NCI-H1930 (cell line): ENCODE data around the gene SPNS2.

ENCODE experiments used
- DNase-seq, 2 experiments: peaks; one replicate each; lab custom pipeline; 2025; lab: John Stamatoyannopoulos, UW

SPNS2 gene, protein sequence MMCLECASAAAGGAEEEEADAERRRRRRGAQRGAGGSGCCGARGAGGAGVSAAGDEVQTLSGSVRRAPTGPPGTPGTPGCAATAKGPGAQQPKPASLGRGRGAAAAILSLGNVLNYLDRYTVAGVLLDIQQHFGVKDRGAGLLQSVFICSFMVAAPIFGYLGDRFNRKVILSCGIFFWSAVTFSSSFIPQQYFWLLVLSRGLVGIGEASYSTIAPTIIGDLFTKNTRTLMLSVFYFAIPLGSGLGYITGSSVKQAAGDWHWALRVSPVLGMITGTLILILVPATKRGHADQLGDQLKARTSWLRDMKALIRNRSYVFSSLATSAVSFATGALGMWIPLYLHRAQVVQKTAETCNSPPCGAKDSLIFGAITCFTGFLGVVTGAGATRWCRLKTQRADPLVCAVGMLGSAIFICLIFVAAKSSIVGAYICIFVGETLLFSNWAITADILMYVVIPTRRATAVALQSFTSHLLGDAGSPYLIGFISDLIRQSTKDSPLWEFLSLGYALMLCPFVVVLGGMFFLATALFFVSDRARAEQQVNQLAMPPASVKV

DNA sequence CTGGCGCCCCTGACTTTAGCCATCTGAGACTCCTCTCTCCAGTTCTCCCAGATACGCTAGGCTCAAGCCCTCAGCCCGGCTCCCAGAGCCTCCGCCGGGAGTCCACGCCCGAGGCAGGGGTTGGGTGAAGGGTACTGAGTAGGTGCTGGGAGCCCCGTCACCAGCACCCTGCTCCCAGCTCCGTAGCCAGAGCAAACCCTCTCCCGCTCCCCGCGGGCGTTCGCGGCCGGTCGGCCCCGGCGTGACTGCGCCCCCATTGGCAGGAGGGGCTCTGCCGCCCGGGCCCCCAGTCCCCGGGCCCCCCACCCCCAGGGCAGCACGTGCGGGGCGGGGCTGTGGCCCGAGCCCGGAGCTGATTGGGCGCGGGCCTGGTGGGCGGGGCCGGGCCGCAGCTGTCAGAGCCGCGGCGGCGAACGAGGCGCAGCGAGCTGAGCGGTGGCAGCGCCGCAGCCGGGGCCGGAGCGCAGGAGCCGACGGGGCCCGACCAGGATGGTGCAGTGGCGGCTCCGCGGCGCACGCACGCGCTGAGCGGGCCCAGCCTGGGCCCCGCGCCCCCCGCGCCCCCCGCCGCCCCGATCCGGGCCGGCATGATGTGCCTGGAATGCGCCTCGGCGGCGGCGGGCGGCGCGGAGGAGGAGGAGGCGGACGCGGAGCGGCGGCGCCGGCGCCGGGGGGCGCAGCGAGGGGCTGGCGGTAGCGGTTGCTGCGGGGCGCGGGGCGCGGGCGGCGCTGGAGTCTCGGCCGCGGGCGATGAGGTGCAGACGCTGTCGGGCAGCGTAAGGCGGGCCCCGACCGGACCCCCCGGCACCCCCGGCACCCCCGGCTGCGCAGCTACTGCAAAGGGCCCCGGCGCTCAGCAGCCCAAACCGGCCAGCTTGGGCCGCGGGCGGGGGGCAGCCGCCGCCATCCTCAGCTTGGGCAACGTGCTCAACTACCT is at the start of gene SPNS2:
Gene SPNS2, plus strand, starts transcription at position 421 of the 937 bp plus-strand sequence. Its CDS starts 167 bp downstream, at position 588.
- peak; percentile 51 to 75 for DNase-seq

DNA sequence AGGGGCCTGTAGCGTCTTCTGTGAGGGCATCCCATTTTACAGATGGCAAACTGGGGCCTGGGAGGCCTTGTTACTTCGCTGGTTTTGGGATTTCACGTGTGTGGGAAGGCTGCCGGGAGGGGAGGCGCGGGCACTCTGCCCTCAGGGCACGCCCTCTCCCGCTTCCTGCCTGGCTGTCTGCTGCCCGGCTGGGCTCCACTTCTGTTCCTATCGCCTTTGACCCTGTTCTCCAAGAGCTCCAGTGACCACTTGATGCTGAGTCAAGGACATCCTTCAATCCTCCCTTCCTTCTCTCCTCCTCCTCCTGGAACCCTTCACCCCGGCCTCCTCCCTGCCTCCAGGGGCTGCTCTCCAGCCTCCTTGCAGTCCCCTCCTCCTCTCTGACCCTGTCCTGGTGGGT is 48.9 kb upstream of the SPNS2 start:
- no peak for DNase-seq

DNA sequence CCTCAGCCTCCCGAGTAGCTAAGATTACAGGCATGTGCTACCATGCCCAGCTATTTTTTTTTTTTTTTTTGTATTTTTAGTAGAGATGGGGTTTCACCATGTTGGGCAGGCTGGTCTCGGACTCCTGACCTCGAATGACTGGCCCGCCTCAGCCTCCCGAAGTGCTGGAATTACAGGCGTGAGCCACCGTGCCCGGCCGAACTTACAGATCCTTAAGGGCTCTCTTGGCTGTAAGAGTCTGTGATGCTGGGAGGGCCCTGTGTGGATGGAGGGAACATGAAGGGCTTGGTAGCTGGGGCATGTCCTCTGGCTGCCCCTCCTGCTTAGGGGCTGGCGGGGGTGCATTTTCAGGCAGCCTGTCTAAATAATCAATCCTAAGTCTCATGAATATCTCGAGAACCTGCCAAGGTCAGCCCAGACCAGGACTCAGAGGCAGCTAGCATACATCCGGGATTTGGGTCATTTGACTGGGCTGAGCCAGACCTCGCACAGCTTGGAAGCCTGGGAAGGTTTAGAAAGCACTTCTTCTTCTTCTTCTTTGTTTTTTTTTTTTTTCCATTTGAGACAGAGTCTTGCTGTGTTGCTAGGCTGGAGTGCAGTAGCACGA is 47.9 kb upstream of the SPNS2 start:
- no peak for DNase-seq

DNA sequence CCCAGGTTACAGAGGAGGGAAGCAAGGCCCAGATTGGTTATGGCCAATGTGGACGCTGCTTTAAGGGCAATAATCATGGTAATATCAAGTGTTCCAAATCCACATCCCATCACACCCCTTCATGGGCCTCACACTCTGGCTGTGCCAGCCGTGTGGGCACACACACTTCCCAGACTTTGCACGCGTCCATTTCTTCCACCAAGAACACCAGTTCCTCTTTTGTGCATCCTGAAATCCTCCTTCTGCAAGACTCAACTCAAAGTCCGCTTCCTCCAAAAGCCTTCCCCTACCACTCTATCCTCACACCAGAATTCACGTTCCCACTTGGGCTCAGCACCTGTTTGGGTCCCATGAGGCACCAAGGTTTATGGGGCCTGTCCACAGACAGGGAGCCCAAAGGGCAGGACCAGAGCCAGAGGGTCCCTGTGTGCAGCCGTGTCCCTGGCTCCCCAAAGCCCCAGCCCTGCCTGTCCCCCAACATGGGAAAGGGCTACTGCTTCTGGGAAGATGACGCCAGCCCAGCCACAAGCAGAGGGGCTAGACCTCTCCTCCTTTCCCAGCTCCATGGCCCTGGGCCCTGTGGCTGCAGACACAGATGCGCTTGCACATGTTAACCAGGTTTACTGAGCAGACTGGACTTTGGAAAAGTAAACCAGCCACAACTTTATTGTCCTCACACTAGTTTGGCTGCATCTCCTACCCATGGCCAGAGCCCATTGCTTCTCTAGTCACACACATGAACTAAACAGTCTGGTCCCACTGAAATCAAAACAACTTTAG is 44.7 kb upstream of the SPNS2 start:
- no peak for DNase-seq

DNA sequence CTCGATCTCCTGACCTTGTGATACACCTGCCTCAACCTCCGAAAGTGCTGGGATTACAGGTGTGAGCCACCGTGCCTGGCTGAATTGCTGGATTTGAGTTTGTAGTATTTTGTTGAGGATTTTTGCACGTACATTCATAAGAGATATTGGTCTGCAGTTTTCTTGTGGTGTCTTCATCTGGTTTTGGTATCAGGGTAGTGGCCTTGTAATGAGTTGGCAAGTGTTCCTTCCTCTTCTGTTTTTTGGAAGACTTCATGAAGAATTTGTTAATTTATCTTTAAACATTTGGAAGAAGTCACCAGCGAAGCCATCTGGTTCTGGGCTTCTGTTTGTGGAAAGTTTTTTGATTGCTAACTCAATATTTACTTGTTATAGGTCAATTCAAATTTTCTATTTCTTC is 38.0 kb upstream of the SPNS2 start:
- no peak for DNase-seq

DNA sequence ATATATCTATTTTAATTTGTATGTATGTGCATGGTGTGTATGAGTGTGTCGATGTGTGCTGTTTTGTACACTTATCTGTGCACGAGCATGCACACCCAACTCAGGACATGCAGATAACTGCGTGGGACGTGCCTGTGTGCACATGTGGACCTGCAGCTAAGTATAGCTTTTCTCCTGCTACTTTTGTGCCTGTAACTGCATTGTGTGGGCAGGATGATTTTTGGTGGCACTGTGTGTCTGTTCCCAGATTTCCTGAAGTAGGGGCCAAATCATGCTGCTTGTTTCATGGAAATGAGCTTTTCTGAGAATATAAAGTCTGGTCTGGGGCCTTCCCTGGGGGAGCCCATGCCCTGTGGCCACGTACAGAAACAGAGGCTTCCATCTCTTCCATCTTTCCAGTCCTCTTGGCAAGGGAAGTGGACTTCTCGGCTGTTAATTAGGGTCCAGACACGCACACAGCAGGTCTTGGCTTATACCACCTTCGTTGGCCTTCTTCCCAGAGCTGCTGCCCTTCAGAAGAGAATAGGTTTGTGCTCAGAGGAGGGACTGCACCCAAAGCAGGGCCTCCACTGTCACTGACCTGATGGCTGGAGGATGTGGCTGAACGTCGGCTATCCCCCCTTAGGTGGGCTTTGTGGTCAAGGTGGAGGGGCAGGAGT is 34.7 kb upstream of the SPNS2 start:
- no peak for DNase-seq

DNA sequence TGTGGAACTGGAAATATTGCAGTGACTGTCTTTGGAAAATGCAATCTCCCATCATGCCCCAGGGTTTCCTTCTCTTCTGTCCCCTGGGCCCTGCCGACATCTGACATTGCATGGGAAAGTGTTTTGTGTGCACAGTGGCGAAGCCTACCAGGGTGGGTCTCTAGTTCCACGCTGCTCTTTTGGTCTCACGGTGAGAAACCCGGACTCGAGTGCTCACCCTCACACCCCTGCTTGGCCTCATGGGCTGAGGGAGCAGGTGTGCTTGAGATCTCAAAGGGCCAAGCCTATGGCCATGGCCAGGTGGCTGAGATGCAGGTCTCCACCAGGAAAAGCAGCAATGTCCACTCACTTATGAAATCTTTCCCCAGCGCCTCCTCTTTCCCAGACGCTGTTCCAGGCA is 32.9 kb upstream of the SPNS2 start:
- DNase-seq, result no peak

DNA sequence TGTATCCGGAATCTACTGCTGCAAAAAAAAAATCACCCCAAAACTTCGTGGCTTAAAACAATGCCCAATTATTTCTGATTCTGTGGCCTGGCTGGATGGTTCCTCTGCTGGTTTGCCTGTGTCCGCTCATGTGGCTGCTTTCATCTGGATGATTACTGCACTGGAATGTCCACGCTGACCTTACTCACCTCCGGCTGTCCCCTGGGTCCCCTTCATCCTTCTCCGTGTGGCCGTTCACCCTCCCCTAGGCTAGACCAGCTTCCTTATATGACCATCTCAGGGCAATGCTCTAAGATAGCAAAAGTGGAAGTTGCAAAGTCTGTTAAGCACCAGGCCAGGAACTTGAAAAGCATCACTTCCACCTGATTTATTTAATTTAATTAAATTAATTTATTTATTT is 31.4 kb upstream of the SPNS2 start:
- no peak for DNase-seq

DNA sequence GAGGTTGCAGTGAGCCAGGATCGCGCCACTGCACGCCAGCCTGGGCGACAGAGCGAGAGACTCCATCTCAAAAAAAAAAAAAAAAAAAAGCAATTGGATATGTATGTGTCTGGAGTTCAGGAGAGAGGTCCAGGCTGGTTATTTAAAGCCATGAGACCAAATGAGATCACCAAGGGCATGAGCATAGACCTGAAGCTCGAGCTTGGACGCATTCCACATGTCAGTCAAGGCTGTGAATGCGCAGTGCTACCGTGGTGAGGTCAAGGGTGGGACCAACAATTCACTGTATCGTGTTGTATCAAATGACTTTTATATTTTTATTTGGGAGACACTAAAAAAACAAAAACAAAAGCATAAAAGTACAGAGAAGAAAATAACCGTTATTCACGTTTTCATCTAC is 29.1 kb upstream of the SPNS2 start:
- no peak for DNase-seq

DNA sequence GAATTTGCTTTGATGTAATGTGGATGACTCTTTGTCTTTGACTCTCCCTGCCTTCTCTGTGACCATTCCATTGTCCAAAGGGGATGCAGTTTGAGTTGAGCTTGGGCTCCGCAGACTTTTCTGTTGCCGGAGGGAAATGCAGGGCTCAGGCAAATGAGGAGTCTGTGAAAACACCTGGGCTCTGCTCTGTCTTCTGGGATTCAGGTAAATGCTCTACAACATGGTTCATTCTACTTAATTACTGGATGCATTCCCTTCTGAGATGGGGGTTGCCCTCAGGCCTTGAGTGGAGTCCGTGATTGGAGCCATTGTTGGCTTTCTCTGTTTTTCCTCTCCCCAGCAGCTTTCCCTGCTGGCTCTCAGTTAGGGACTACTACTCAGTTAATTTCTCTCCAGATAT is 26.4 kb upstream of the SPNS2 start:
- no peak for DNase-seq

DNA sequence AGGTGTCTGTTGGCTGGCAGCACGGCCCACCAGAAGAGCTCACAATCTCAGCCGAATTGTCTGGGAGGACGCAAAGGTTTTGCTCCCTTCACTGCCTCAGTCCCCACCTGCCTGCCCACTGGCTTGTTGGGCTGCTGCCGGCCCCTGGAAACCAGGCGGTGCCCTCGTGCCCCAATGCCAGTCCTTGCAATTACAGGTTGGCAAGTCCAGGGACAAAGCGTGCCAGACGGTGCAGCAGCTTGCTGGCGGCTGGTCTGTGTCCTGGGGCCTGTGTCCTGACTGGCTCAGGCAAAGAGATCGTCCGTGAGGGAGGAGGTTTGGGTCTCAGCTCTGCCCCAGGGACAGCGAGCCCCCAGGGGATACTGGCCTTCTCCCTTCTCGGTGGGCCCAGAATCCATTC is 24.6 kb upstream of the SPNS2 start:
- no peak for DNase-seq

DNA sequence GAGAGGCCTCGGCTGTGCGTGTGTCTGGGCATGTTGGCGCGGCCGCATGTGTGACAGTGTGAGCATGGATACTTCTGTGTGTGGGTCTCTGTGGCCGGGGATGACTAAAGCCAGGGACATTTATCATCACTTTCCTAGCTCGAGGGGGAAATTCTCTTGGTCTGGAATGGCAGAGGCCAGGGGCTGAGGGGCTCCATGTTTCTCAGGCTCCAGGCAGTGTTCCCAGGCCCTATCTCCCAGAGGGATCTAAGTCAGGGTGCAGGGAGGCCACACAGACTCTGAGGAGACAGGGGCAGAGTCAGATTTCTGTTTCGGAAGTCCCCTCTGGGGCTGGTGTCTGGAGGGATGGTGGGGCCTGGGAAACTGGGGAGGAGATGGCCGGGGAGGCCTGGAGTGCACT is 23.7 kb upstream of the SPNS2 start:
- DNase-seq, result no peak

DNA sequence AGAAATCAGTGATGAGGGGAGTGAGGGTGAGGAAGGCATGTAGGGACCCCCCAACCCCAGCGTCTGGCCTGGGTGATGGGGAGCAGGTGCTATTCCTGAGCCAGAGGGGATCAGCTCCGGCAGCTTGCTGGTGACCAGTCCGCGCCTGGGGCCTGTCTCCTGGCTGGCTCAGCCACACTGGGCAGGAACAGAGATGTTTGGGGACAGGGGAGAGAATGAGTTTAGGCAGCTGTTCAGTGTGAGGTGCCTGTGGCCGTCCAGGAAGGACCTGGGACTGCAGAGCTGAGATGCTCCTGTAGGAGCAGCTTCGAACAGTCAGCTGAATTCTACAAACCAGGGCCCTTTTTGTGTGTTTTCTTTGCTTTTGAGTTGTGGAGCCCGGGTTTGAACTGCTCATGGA is 23.2 kb upstream of the SPNS2 start:
- DNase-seq, result no peak

DNA sequence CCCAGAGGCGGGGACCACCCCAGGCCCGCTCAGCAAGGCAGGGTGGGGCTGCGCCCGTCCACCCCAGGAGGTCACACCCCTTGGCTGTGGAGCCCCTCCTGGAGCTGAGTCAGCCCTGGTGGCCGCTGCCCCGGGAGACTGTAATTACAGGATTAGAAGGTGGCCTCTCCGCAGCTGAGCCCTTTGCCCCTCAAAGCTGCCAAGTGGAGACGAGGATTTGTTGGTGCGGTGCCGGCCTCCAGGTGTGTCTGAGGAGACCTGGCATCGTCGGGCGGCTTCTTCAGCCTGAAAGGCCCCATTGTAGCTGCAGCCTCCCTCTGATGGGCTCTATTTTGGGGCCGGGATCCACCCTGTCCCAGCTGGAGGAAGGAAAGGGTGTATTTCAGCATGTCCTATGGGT is 22.7 kb upstream of the SPNS2 start:
- DNase-seq, result no peak

DNA sequence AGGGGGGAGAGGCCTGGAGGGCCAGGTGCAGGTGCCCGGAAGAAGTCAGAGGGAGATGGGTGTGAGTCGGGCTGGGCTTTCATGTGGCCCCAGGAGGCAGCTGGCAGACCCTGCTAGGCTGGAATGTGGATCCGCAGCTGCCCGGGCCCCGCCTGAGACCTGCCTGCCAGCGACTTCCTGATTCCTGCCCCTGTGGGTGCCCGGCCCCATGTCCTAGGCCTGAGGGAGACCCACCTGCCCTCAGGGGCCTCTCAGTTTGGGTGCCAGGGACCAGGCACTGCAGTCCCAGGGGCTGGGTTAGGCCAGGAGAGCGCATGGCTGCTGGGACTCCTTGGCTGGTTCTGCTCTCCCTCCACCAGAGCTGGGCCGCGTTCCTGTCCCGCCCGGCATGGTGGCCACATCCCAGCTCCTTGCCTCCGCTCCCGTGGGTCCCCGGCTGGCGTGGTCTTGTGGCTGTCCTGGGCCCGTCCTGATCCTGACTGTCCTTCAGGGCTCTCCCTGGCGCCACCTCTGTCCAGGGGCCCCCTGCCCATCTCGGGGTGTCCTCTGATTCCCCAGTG is 22.1 kb upstream of the SPNS2 start:
- no peak for DNase-seq

DNA sequence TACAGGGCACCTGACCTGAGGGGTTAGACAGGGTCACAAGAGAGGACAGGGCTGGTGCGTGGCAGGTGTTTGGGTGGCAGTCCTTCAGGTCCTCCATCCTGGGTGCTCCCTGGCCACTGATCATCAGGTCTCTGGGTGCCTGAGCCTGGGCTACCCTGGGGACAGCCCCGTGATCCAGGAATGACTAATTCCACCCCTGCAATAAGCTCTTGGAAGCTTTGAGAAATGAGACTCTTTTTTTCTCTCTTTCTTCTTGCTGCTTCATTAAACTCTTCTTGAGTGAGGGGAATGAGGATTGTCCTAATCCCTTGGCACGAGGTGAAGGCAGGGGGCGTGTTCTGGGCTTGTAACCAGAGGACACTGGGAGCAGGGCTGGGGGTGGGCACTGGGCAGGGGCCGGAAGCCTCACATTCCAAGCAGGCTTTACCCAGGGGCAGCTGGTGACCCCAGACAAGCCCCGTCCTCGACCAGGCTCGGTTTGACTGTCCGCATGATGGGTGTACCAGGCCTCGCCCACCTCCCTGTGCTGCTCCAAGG is 21.4 kb upstream of the SPNS2 start:
- no peak for DNase-seq

DNA sequence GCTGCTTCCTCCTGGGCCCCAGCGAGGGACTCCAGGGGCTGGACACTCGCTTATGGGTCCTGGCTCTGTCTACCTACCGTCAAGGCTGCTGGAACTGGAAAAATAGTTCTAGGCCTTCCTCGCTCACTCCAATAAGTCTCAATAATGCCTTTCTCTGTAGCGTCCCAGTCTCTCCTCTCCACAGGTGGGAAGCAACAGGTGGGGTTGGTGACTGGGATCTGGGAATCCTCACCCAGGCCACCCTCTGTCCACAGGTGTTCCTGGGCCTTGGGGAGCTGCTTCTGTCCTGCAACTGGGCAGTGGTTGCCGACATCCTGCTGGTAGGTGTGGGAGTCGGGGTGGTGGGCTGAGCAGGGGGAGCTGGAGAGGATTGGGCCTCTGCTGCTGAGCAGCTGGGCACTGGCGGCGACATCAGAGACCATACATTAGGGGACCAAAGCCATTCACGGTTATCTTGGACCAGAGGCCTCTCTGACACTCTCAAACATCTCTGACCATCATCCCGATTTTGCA is 20.3 kb upstream of the SPNS2 start:
- DNase-seq, result no peak

DNA sequence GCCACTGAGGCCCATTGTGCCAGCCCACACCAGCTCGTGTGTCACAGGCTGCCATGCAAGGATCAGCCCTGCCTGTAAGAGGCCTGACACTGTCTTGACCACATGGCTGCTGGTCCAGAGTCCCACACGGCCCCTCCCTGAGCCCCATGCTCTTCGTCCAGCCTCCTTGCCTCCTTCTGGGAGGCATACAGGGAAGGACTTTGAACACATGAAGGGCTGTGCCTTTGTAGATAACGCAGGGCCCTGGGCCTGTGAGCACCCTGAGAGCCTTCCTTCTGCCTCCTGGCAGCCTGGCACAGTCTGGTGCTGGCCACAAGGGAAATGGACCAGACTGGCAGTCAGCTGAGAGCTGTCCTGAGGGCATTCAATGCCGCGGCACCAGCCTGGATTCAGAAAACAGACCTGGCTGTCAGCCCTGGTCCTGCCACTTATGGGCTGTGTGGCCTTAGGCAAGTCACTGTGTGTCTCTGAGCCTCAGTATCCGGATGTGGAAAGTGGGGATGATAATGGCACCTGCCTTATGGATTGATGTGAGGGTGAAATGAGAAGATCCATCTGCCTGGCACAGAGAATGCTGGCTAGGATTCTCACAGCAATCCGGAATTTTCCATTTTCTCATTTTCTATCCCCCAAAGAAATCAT is 19.2 kb upstream of the SPNS2 start:
- DNase-seq, result no peak

DNA sequence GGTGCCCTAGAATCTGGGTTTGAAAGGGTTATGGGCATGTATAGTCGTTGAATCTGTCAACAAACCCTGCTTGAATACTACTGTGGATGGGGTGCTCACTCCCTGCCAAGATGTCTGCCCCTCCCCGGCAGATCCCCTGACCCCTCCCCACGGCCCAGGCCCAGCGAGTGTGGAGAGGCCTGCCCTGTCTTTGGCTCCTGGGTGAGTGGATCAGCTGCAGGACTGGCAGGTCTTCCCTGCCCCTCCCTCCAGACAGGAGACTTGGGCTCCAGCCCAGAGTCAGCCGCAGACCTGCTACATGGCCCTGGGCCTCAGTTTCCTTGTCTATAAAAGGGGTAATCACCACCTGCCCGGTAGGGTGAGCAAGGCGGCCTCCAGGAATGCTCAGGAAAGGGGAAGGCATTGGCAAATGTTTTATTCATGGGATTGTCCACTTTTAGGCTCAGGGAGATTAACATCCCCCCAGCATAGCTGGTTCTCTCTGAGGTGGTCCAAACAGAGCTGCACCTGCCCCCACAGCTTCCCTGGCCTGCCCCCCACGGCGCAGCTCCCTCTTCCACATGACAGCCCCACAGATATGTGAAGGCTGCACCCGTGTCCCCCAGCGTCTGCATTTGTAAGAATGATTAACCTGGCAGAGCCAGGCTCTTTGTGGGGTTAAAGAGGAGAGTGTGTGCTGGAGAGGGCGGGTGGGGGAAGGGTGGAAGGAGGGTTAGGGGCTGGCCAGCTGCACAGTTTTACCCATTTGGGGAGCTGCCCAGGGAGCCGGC is 18.5 kb upstream of the SPNS2 start:
- no peak for DNase-seq
